ENCODE data around the gene ZC3HAV1L. TPM values are rescaled to one million over a fixed set of nuclear protein-coding genes. Genes with fewer than 3 reads are reported as not detected.

The ZC3HAV1L gene
- total RNA-seq, 4 donors from 2014 or later, result 8.5 to 14.1 (median 11.9) TPM

GRCh38 chr7:139041378-139042085 lies 5.7 kb upstream of the ZC3HAV1L start:
- no peak for TF ChIP-seq CTCF (IDR thresholded peaks at IDR 0.05; ENCODE audit: low read depth)

- TF ChIP-seq CTCF (IDR thresholded peaks at IDR 0.05; ENCODE audit: low read depth), result no peak
These were observed 2.8 kb upstream of the ZC3HAV1L start for GRCh38 chr7:139038691-139039090.

GRCh38 chr7:139036901-139037300 lies 1.1 kb upstream of the ZC3HAV1L start:
- no peak for TF ChIP-seq CTCF (IDR thresholded peaks at IDR 0.05; ENCODE audit: low read depth)

- TF ChIP-seq CTCF (IDR thresholded peaks at IDR 0.05; ENCODE audit: low read depth), result no peak
These were observed 822 bp downstream of the ZC3HAV1L start for GRCh38 chr7:139034855-139035585.

- no peak for TF ChIP-seq CTCF (IDR thresholded peaks at IDR 0.05; ENCODE audit: low read depth)
These were observed 1.5 kb downstream of the ZC3HAV1L start for GRCh38 chr7:139034336-139034735.

GRCh38 chr7:139033346-139034114 lies 2.3 kb downstream of the ZC3HAV1L start:
- no peak for TF ChIP-seq CTCF (IDR thresholded peaks at IDR 0.05; ENCODE audit: low read depth)

GRCh38 chr7:139032473-139032872 lies 3.4 kb downstream of the ZC3HAV1L start:
- no peak for TF ChIP-seq CTCF (IDR thresholded peaks at IDR 0.05; ENCODE audit: low read depth)
